Tibial artery (tissue), 4 donors: ENCODE results near the gene DBI.

Experiments used
- DNase-seq, 2 donors: peaks; one replicate each; pipeline ENCODE4 v3.0.0-alpha.2; 2019
- H3K27ac ChIP-seq, 2 donors: fragments of 200-600 bp; sonication (generic) in 1 of 2; 1 replicate in 1 of 2; 2 replicates in 1 of 2; pipeline ENCODE4 v1.5.1; 2018 to 2019; ENCODE audit warnings: mild to moderate bottlenecking in 1 of 2
- H3K27me3 ChIP-seq, 2 donors: fragments of 200-600 bp; sonication (generic) in 1 of 2; one replicate each; pipeline versions ENCODE4 v1.5.1 to v1.6.0; 2016 to 2019
- H3K36me3 ChIP-seq, 3 donors: fragments of 200-600 bp; sonication (generic) in 2 of 3; one replicate each; pipeline ENCODE4 v1.5.1; 2016 to 2019; ENCODE audit warnings: mild to moderate bottlenecking in 2 of 3
- H3K4me1 ChIP-seq, 4 donors: fragments of 200-600 bp; sonication (generic) in 2 of 4; 1 replicate in 3 of 4; 2 replicates in 1 of 4; pipeline ENCODE4 v1.5.1; 2016 to 2019
- H3K4me3 ChIP-seq, 2 donors: fragments of 200-600 bp; sonication (generic) in 1 of 2; 1 replicate in 1 of 2; 2 replicates in 1 of 2; pipeline ENCODE4 v1.5.1; 2018 to 2019; ENCODE audit warnings: mild to moderate bottlenecking in 2 of 2
- H3K9me3 ChIP-seq, 3 donors: fragments of 200-600 bp; sonication (generic) in 1 of 3; one replicate each; pipeline ENCODE4 v1.5.1; 2016 to 2019
- intact Hi-C: fragments of 100-400 bp; cut with DNase I; formaldehyde crosslinking; loops from one replicate; pipeline ENCODE4 v1.15.0; 2023; ENCODE audit warnings: low total_unique reads
- TF ChIP-seq, protein P1 (sequence below), 2 experiments: fragments of 200-600 bp in 1 of 2; fragments of 450-650 bp in 1 of 2; IDR thresholded peaks; one replicate each; pipeline ENCODE4 v1.5.1; 2017 to 2019; ENCODE audit warnings: antibody characterized with exemption in 2 of 2, mild to moderate bottlenecking in 1 of 2, moderate library complexity in 1 of 2

Gene DBI

DNA sequence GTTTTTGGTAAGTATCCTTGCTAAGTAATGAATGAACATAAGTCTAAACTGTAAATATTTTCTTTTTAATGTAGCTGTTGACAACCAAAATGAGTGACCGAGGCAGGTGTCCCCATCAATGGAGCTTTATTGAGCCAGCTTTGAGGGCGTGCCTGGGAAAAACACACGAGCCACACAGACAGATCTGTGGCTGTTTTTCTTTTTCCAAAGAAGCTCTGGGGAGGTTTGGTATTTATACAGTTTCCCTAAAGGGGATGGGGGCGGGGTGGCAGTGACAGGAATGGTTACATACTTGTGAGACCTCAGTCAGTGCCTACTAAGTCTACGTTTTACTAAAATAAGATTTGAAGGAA lies 11.2 kb downstream of the DBI start:
- Histone ChIP-seq H3K27ac (no peak overlapping the region), H3K36me3 (peaks cover 14 to 19% (median 18%) of the 10 kb centered on the region in 3 donors), H3K9me3 (no peaks in the 10 kb centered on the region), H3K4me3 (no peak overlapping the region), H3K27me3 (no peaks in the 10 kb centered on the region), H3K4me1 (peaks cover 0 to 3% (median 0%) of the 10 kb centered on the region in 4 donors)
- TF ChIP-seq, protein P1, sequence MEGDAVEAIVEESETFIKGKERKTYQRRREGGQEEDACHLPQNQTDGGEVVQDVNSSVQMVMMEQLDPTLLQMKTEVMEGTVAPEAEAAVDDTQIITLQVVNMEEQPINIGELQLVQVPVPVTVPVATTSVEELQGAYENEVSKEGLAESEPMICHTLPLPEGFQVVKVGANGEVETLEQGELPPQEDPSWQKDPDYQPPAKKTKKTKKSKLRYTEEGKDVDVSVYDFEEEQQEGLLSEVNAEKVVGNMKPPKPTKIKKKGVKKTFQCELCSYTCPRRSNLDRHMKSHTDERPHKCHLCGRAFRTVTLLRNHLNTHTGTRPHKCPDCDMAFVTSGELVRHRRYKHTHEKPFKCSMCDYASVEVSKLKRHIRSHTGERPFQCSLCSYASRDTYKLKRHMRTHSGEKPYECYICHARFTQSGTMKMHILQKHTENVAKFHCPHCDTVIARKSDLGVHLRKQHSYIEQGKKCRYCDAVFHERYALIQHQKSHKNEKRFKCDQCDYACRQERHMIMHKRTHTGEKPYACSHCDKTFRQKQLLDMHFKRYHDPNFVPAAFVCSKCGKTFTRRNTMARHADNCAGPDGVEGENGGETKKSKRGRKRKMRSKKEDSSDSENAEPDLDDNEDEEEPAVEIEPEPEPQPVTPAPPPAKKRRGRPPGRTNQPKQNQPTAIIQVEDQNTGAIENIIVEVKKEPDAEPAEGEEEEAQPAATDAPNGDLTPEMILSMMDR (IDR thresholded peaks at IDR 0.05), result no peak
- DNase-seq, result no peak
- intact Hi-C loops, result no loop called here

DNA sequence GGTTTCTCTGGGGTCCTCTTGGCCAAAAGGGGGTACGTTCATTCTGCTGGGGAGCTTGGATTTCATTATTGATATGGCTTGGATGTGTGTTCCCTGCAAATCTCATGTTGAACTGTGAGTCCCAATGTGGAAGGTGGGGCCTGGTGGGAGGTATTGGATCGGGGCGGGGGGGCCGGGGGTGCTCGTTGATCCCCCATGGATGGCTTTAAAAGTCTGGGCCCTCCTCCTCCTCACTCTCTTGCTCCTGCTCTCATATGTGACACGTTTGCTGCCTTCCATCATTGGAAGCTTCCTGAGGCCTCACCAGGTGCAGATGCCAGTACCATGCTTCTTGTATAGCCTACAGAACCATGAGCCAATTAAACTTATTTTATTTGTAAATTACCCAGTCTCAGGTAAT lies 11.8 kb downstream of the DBI start:
- intact Hi-C loops, result no loop called here
- no peaks in the 10 kb centered on the region for H3K27me3 ChIP-seq
- peaks cover 0 to 3% (median 0%) of the 10 kb centered on the region in 4 donors for H3K4me1 ChIP-seq
- no peak for DNase-seq
- H3K36me3 ChIP-seq, result peaks cover 8 to 13% (median 12%) of the 10 kb centered on the region in 3 donors
- no peak overlapping the region for H3K4me3 ChIP-seq
- no peak overlapping the region for H3K27ac ChIP-seq
- no peaks in the 10 kb centered on the region for H3K9me3 ChIP-seq
- TF ChIP-seq, protein P1 (IDR thresholded peaks at IDR 0.05), result no peak

DNA sequence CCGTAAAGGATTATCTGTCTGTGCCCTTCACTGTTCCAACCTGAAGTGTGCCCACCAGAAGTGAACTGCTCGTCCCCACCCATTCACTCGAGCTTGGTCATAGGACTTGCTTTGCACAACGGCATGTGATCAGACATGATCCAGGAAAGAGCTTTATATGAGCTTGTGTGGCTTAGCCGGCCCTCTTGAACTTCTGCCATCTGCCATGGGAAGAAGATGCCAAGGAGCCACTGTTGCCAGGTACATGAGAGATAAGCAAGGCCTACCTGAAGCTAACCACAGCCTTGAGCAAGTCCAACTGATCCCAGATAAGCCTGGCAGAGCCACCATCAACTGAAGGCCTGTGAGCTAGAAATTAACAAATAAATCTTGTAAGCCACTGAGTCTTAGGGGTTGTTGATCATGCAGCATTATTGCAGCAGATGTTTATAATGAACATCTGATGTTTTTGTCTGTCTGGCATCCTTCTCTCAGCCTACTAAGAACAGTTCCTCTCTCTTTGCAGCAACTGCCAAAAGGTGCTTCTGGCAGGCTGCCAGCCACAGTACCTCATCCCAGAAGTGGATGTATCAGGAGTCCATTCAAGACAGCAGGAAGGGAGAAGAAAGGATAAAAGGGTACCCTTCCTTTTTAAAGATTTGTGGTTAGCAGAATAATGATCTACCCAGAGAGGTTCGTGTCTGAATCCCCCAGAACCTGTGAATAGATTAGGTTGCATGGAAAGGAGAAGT lies 16.8 kb downstream of the DBI start:
- DNase-seq, result no peak
- Histone ChIP-seq H3K9me3 (no peaks in the 10 kb centered on the region), H3K36me3 (no peaks in the 10 kb centered on the region), H3K4me3 (no peak overlapping the region), H3K27me3 (no peaks in the 10 kb centered on the region), H3K4me1 (peaks cover 0 to 14% (median 9%) of the 10 kb centered on the region in 4 donors), H3K27ac (no peak overlapping the region)
- intact Hi-C loops, result no loop called here
- TF ChIP-seq, protein P1 (IDR thresholded peaks at IDR 0.05), result no peak

DNA sequence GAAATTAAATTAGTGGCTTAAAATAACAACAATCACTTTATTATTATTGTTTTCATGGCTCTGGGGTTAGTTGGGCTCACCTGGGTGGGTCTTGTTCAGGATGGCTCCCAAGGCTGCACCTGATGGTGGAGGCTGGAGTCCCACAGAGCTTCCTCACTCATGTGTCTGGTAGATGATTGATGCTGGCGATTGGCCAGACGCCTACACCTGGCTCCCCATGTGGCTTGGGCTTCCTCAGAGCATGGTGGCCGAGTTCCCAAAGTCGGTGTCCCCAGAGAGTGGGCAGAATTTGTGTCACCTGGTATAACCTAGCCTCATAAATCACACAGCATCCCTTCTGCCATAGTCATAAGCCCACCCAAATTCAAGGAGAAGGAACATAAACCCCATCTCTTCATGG lies 18.2 kb downstream of the DBI start:
- Histone ChIP-seq H3K36me3 (no peaks in the 10 kb centered on the region), H3K27ac (no peak overlapping the region), H3K4me3 (no peak overlapping the region), H3K4me1 (peaks cover 0 to 25% (median 9%) of the 10 kb centered on the region in 4 donors), H3K27me3 (no peaks in the 10 kb centered on the region), H3K9me3 (no peaks in the 10 kb centered on the region)
- intact Hi-C loops, result no loop called here
- TF ChIP-seq, protein P1 (IDR thresholded peaks at IDR 0.05), result no peak
- DNase-seq, result no peak

DNA sequence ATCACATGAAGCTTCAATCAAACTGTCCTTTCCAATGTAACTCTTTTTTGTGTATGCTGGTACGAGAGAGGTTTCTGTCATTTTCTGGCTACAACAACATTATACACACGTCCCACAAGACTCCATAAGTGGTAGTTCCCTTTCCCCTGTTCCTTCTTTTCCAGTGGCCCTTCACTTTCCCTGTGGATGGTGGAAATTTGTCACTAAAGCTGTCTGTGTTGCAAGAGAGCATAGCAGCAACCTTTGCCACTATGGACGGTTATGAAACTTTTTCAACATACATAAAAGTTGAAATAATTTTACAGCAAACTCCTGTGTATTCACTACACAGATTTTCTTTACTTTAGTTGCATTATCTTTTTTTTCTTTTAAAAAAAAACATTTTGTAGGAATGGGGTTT lies 18.7 kb downstream of the DBI start:
- DNase-seq, result no peak
- peaks cover 0 to 26% (median 9%) of the 10 kb centered on the region in 4 donors for H3K4me1 ChIP-seq
- H3K36me3 ChIP-seq, result no peaks in the 10 kb centered on the region
- H3K27me3 ChIP-seq, result no peaks in the 10 kb centered on the region
- H3K9me3 ChIP-seq, result no peaks in the 10 kb centered on the region
- H3K27ac ChIP-seq, result no peak overlapping the region
- no peak overlapping the region for H3K4me3 ChIP-seq
- TF ChIP-seq, protein P1 (IDR thresholded peaks at IDR 0.05), result no peak
- intact Hi-C loops, result no loop called here
